Measurements from ENCODE around the gene RASSF4. TPM values are rescaled to one million over a fixed set of nuclear protein-coding genes. Genes with fewer than 3 reads are reported as not detected.

RASSF4 gene
- total RNA-seq, 1 experiment from 2014 or later: 11.5 TPM

DNA sequence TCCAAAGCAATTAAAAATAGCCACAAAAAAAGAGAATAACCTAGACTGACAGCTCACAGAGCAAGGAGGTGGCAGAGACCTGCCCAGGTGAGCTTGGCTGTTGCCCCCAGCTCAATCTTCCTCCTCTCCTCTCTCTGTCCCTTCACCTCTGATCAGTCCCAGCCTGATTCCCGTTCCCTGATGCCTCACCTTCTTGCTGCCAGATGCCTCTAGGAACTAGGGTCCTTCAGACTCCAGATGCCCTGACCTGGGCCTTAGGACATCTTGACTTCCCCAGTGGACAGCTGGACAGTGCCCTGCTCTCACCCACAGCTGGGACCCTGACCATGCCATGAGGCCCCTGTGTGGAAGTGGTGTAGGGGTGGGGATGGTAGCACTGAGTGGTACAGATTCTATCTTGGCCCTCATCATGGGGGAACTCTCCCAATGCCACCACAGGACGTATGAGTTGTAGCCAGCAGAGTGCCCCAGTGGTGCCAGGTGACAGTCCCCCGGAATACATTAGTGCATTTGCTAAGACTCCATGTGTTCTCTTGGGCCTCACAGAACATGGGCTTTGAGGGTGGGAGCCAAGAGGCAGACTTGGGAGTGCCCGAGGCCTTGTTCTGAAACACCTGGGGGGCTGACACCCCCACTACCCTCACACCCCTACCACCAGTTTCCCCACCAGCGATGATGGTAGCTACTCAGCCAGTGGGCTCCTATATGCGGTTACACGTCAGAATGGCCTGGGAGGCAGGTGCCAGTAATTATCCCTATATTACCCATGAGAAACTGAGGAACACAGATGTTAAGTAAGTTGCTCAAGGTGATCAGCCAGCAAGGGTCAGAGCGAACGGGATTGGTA lies 17.0 kb downstream of the RASSF4 start:
- no peaks in the 10 kb centered on the region for H3K79me2 ChIP-seq (ENCODE audit: insufficient read depth, low read length)
- no peak overlapping the region for H4K8ac ChIP-seq (replicated peaks; ENCODE audit: insufficient read length, low read depth, low read length)
- peaks cover 7% of the 10 kb centered on the region for H3K27me3 Mint-ChIP-seq (ENCODE audit: low read depth)
- H3K14ac ChIP-seq (ENCODE audit: insufficient read depth, low read length): no peak overlapping the region
- H4K91ac ChIP-seq (ENCODE audit: insufficient read length, low read depth, low read length): no peak overlapping the region
- no peak overlapping the region for H3K9ac ChIP-seq (ENCODE audit: extremely low read depth, insufficient read length, low read length)
- H3K4me1 Mint-ChIP-seq: peaks cover 71 to 74% of the 10 kb centered on the region in 2 experiments
- no peak for DNase-seq
- H3K27ac ChIP-seq (ENCODE audit: insufficient read length, low read depth, low read length): no peak overlapping the region
- no peaks in the 10 kb centered on the region for H3K79me1 ChIP-seq (ENCODE audit: insufficient read depth, low read depth, low read length, poor library complexity, severe bottlenecking)
- no peak overlapping the region for H2BK15ac ChIP-seq (ENCODE audit: low read depth, low read length)
- H3K4me3 Mint-ChIP-seq: no peak overlapping the region
- H3K27ac Mint-ChIP-seq: no peak overlapping the region; a peak in 1 of 7 replicates
- no peak overlapping the region for H3K4me2 ChIP-seq (ENCODE audit: insufficient read depth, insufficient read length, low read length)
- no peak overlapping the region for H3K18ac ChIP-seq (ENCODE audit: insufficient read length, low read depth, low read length)
- H3K9me3 ChIP-seq (ENCODE audit: control insufficient read depth, low read depth, low read length): no peaks in the 10 kb centered on the region
- no peaks in the 10 kb centered on the region for H3K9me3 Mint-ChIP-seq
- H3K23ac ChIP-seq (ENCODE audit: insufficient read length, low read depth, low read length): no peak overlapping the region
- no peak overlapping the region for H2AK5ac ChIP-seq (ENCODE audit: insufficient read length, low read length)
- no peak overlapping the region for H3T11ph ChIP-seq (ENCODE audit: low read length)
- no peaks in the 10 kb centered on the region for H3K27me3 ChIP-seq (ENCODE audit: insufficient read depth, low read length)
- H4K5ac ChIP-seq (ENCODE audit: insufficient read length, low read depth, low read length): no peak overlapping the region
- no peak overlapping the region for H2BK5ac ChIP-seq (ENCODE audit: insufficient read length, low read length)
- H2BK120ac ChIP-seq (ENCODE audit: low read depth, low read length, poor library complexity, severe bottlenecking): no peak overlapping the region
- no peaks in the 10 kb centered on the region for H4K20me1 ChIP-seq (ENCODE audit: control insufficient read depth, insufficient read depth, insufficient read length)
- H3K4me1 ChIP-seq (ENCODE audit: insufficient read depth, low read length): peaks cover 16% of the 10 kb centered on the region
- no peak overlapping the region for H2BK12ac ChIP-seq (ENCODE audit: insufficient read length, low read depth, low read length)
- no peak overlapping the region for H3K56ac ChIP-seq (ENCODE audit: insufficient read length, low read depth, low read length)
- peaks cover 4% of the 10 kb centered on the region for H3K23me2 ChIP-seq (ENCODE audit: insufficient read length, low read depth, low read length, poor library complexity, severe bottlenecking)
- H2BK20ac ChIP-seq (ENCODE audit: low read depth, low read length, poor library complexity, severe bottlenecking): no peak overlapping the region
- no peak overlapping the region for H3K4ac ChIP-seq (ENCODE audit: low read depth, low read length)
- TF ChIP-seq, protein P1, sequence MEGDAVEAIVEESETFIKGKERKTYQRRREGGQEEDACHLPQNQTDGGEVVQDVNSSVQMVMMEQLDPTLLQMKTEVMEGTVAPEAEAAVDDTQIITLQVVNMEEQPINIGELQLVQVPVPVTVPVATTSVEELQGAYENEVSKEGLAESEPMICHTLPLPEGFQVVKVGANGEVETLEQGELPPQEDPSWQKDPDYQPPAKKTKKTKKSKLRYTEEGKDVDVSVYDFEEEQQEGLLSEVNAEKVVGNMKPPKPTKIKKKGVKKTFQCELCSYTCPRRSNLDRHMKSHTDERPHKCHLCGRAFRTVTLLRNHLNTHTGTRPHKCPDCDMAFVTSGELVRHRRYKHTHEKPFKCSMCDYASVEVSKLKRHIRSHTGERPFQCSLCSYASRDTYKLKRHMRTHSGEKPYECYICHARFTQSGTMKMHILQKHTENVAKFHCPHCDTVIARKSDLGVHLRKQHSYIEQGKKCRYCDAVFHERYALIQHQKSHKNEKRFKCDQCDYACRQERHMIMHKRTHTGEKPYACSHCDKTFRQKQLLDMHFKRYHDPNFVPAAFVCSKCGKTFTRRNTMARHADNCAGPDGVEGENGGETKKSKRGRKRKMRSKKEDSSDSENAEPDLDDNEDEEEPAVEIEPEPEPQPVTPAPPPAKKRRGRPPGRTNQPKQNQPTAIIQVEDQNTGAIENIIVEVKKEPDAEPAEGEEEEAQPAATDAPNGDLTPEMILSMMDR (conservative IDR thresholded peaks at IDR 0.05): no peak
- peaks cover 0 to 8% (median 6%) of the 10 kb centered on the region in 3 experiments; a peak in 3 of 7 replicates for H3K36me3 Mint-ChIP-seq (ENCODE audit: insufficient read depth in 1 of 3, low read depth in 3 of 3)
- WGBS (ENCODE audit: extremely low coverage, insufficient read length, low lambda C conversion rate): no CpG with 5 or more reads among the region's 9 CpGs
- H2AFZ ChIP-seq (ENCODE audit: low read length): no peak overlapping the region
